SK-N-SH treated with all-trans-retinoic acid at 6 μM for 48 hours (cell line): ENCODE data around the gene EXD3.

Source experiments
- OSR1 ChIP-seq: fragments of 250-450 bp; sonication (Bioruptor Pico); IDR thresholded peaks from 2 replicates; pipeline ENCODE4 v1.8.0; 2022; ENCODE audit warnings: moderate library complexity, mild to moderate bottlenecking, inconsistent platforms
- ZFP30 ChIP-seq: fragments of 450-650 bp; formaldehyde crosslinking; IDR thresholded peaks from 2 replicates; pipeline ENCODE4 v1.5.0; 2022; ENCODE audit warnings: mild to moderate bottlenecking, moderate library complexity

DNA sequence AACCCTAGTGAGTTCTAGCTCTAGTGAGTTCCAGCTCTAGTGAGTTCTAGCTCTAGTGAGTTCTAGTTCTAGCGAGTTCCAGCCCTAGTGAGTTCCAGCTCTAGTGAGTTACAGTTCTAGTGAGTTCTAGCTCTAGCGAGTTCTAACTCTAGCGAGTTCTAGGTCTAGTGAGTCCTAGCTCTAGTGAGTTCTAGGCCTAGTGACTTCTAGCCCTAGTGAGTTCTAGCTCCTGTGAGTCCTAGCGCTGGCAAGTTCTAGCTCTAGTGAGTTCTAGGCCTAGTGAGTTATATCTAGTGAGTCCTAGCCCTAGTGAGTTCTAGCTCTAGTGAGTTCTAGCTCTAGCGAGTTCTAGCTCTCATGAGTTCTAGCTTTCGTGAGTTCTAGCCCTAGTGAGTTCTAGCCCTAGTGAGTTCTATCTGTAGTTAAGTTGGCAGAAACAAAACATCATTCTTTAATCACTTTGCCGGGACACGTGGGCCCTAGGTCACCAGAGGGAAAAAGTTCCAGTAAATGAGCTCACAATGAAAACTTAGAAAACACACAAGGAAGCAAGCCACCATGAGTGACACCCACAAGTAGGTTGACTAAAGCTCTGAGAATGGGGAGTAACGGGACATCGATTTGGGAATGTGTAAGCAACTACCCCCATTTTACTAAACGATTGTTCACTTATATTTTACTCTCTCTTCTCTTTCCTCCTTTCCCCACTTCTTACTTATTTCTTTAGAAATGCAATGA lies 47.5 kb downstream of the EXD3 start:
- TF ChIP-seq OSR1 (no peak), ZFP30 (CRISPR knock-in tag) (no peak)
